Ovary (tissue), 3 donors: ENCODE results near the gene WDR1.

Source experiments
- CTCF ChIP-seq, 3 donors: fragments of 450-650 bp in 2 of 3; fragments of 200-600 bp in 1 of 3; IDR thresholded peaks; one replicate each; pipeline versions ENCODE4 v1.5.1 to v1.8.0; 2016 to 2022; ENCODE audit warnings: antibody characterized with exemption in 3 of 3, mild to moderate bottlenecking in 1 of 3
- EP300 ChIP-seq: sonication (generic); formaldehyde crosslinking; IDR thresholded peaks from one replicate; pipeline ENCODE4 v1.6.1; 2017; ENCODE audit warnings: antibody characterized with exemption
- POLR2A ChIP-seq: fragments of 450-650 bp; IDR thresholded peaks from one replicate; pipeline ENCODE4 v1.6.1; 2017; ENCODE audit warnings: antibody characterized with exemption, mild to moderate bottlenecking, moderate library complexity
- donor health status: DM: no; HTN: no; CAD: no.

DNA sequence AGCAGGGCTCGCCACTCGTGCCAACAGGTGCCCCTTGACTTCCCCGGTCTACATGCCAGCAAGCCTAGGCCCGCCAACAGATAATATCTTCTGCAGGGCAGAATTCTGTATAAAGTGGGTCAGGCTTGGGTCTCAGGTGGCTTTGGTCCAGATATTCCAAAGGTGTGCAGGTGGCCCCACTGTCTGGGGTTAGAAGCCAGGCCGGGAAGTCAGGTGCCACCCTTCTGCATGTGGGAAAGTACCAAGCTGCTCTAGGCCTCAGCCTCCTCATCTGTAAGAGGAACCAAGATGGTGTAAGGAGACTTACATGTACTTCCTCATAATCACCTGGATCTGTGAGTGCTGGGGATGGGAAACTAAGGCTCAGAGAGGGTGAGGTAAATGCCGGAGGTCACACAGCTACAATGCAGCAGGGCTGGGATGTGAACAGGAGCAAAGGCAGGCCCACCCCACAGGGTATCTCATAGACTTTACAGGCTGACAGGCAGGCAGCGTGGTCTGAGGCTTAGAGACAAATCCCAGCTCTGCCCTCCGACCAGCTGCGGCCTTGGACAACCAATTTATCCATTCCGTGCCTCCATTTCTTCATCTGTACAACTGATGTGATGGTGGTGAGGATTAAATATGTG, 35.9 kb downstream of the WDR1 start:
- TF ChIP-seq CTCF (IDR thresholded peaks at IDR 0.05) (no peak), POLR2A (no peak), EP300 (no peak)
